ENCODE data around the gene TRIM47.
A peak's percentile ranks its signal among the peaks of the same experiment; 100 is the strongest.

TRIM47 gene

GRCh38 chr17:75925103-75925502 is 46.7 kb upstream of the TRIM47 start:
- Histone ChIP-seq H3K79me1 (replicated peaks; ENCODE audit: low read length, poor library complexity, severe bottlenecking) (no peaks in the 10 kb centered on the region), H3K23ac (ENCODE audit: low read length in 2 of 2) (no peak overlapping the region), H2AK5ac (ENCODE audit: low read length, severe bottlenecking) (no peak overlapping the region), H3K4me2 (ENCODE audit: low read length, poor library complexity, severe bottlenecking) (no peak overlapping the region), H2BK120ac (ENCODE audit: low read depth, low read length) (no peak overlapping the region), H3K14ac (ENCODE audit: low read length in 2 of 2) (no peak overlapping the region), H4K91ac (ENCODE audit: low read length) (no peak overlapping the region), H3K9me3 (ENCODE audit: control insufficient read depth, low read length) (no peaks in the 10 kb centered on the region), H2BK5ac (ENCODE audit: low read depth, low read length, poor library complexity, severe bottlenecking) (no peak overlapping the region), H2BK12ac (ENCODE audit: low read length in 2 of 2) (no peak overlapping the region), H3K4me1 (ENCODE audit: control insufficient read depth, insufficient read depth, low read depth, low read length) (peaks cover under 1% of the 10 kb centered on the region), H3K18ac (ENCODE audit: low read depth in 1 of 2, low read length in 2 of 2) (no peak overlapping the region), H3K36me3 (ENCODE audit: control insufficient read depth in 1 of 2, insufficient read depth in 2 of 2, low read depth in 1 of 2, low read length in 2 of 2) (peaks cover 25 to 45% of the 10 kb centered on the region in 2 experiments), H3K4ac (ENCODE audit: low read depth in 1 of 2, low read length in 2 of 2) (no peak overlapping the region), H2AFZ (ENCODE audit: low read depth, low read length) (no peak overlapping the region), H2BK15ac (ENCODE audit: low read depth, poor library complexity, severe bottlenecking) (no peak overlapping the region), H3K27ac (ENCODE audit: low read length, poor library complexity, severe bottlenecking) (no peak overlapping the region), H4K8ac (ENCODE audit: low read length) (no peak overlapping the region), H3K27me3 (ENCODE audit: control insufficient read depth in 1 of 2, insufficient read depth in 1 of 2, low read length in 2 of 2) (no peaks in the 10 kb centered on the region), H3K4me3 (ENCODE audit: insufficient read depth in 1 of 2, low read depth in 1 of 2, low read length in 2 of 2) (no peak overlapping the region), H3K9ac (ENCODE audit: low read length) (no peak overlapping the region)
- 96% methylated on average over 10 of the region's 11 CpGs for whole genome bisulfite sequencing
- no peak for DNase-seq

GRCh38 chr17:75922963-75923874 is 44.8 kb upstream of the TRIM47 start:
- Histone ChIP-seq H4K91ac (ENCODE audit: low read length) (no peak overlapping the region), H3K4me1 (ENCODE audit: control insufficient read depth, insufficient read depth, low read depth, low read length) (peaks cover 4% of the 10 kb centered on the region), H3K4me3 (ENCODE audit: insufficient read depth in 1 of 2, low read depth in 1 of 2, low read length in 2 of 2) (no peak overlapping the region), H3K18ac (ENCODE audit: low read depth in 1 of 2, low read length in 2 of 2) (no peak overlapping the region), H2AFZ (ENCODE audit: low read depth, low read length) (peak overlapping the region; percentile 39), H2BK12ac (ENCODE audit: low read length in 2 of 2) (no peak overlapping the region), H3K9me3 (ENCODE audit: control insufficient read depth, low read length) (no peaks in the 10 kb centered on the region), H3K14ac (ENCODE audit: low read length in 2 of 2) (no peak overlapping the region), H3K79me1 (replicated peaks; ENCODE audit: low read length, poor library complexity, severe bottlenecking) (no peaks in the 10 kb centered on the region), H2BK15ac (ENCODE audit: low read depth, poor library complexity, severe bottlenecking) (no peak overlapping the region), H3K27me3 (ENCODE audit: control insufficient read depth in 1 of 2, insufficient read depth in 1 of 2, low read length in 2 of 2) (no peaks in the 10 kb centered on the region), H2BK5ac (ENCODE audit: low read depth, low read length, poor library complexity, severe bottlenecking) (no peak overlapping the region), H3K27ac (ENCODE audit: low read length, poor library complexity, severe bottlenecking) (no peak overlapping the region), H3K4ac (ENCODE audit: low read depth in 1 of 2, low read length in 2 of 2) (no peak overlapping the region), H2BK120ac (ENCODE audit: low read depth, low read length) (no peak overlapping the region), H3K9ac (ENCODE audit: low read length) (no peak overlapping the region), H3K23ac (ENCODE audit: low read length in 2 of 2) (no peak overlapping the region), H4K8ac (ENCODE audit: low read length) (no peak overlapping the region), H3K4me2 (ENCODE audit: low read length, poor library complexity, severe bottlenecking) (no peak overlapping the region), H2AK5ac (ENCODE audit: low read length, severe bottlenecking) (no peak overlapping the region), H3K36me3 (ENCODE audit: control insufficient read depth in 1 of 2, insufficient read depth in 2 of 2, low read depth in 1 of 2, low read length in 2 of 2) (peaks cover 34 to 55% of the 10 kb centered on the region in 2 experiments)
- WGBS, result 97% methylated on average over 19 of the region's 19 CpGs
- no peak for DNase-seq

GRCh38 chr17:75922173-75922961 is 44.0 kb upstream of the TRIM47 start:
- H2AFZ ChIP-seq (ENCODE audit: low read depth, low read length), result no peak overlapping the region
- no peaks in the 10 kb centered on the region for H3K9me3 ChIP-seq (ENCODE audit: control insufficient read depth, low read length)
- H3K14ac ChIP-seq (ENCODE audit: low read length in 2 of 2), result no peak overlapping the region
- no peak overlapping the region for H3K27ac ChIP-seq (ENCODE audit: low read length, poor library complexity, severe bottlenecking)
- no peak overlapping the region for H3K9ac ChIP-seq (ENCODE audit: low read length)
- no peak overlapping the region for H2AK5ac ChIP-seq (ENCODE audit: low read length, severe bottlenecking)
- H4K91ac ChIP-seq (ENCODE audit: low read length), result no peak overlapping the region
- H3K4ac ChIP-seq (ENCODE audit: low read depth in 1 of 2, low read length in 2 of 2), result no peak overlapping the region
- H2BK5ac ChIP-seq (ENCODE audit: low read depth, low read length, poor library complexity, severe bottlenecking), result no peak overlapping the region
- no peak overlapping the region for H3K18ac ChIP-seq (ENCODE audit: low read depth in 1 of 2, low read length in 2 of 2)
- no peak overlapping the region for H3K4me2 ChIP-seq (ENCODE audit: low read length, poor library complexity, severe bottlenecking)
- H3K27me3 ChIP-seq (ENCODE audit: control insufficient read depth in 1 of 2, insufficient read depth in 1 of 2, low read length in 2 of 2), result no peaks in the 10 kb centered on the region
- no peak overlapping the region for H4K8ac ChIP-seq (ENCODE audit: low read length)
- H3K79me1 ChIP-seq (replicated peaks; ENCODE audit: low read length, poor library complexity, severe bottlenecking), result no peaks in the 10 kb centered on the region
- 89% methylated on average over 18 of the region's 18 CpGs for WGBS
- no peak overlapping the region for H2BK120ac ChIP-seq (ENCODE audit: low read depth, low read length)
- DNase-seq, result no peak
- peaks cover 42 to 52% of the 10 kb centered on the region in 2 experiments for H3K36me3 ChIP-seq (ENCODE audit: control insufficient read depth in 1 of 2, insufficient read depth in 2 of 2, low read depth in 1 of 2, low read length in 2 of 2)
- H3K23ac ChIP-seq (ENCODE audit: low read length in 2 of 2), result no peak overlapping the region
- H3K4me1 ChIP-seq (ENCODE audit: control insufficient read depth, insufficient read depth, low read depth, low read length), result peaks cover 4% of the 10 kb centered on the region
- H3K4me3 ChIP-seq (ENCODE audit: insufficient read depth in 1 of 2, low read depth in 1 of 2, low read length in 2 of 2), result no peak overlapping the region
- H2BK12ac ChIP-seq (ENCODE audit: low read length in 2 of 2), result no peak overlapping the region
- H2BK15ac ChIP-seq (ENCODE audit: low read depth, poor library complexity, severe bottlenecking), result no peak overlapping the region

GRCh38 chr17:75921596-75921995 is 43.2 kb upstream of the TRIM47 start:
- H3K4ac ChIP-seq (ENCODE audit: low read depth in 1 of 2, low read length in 2 of 2), result no peak overlapping the region
- no peak overlapping the region for H2AK5ac ChIP-seq (ENCODE audit: low read length, severe bottlenecking)
- H2BK120ac ChIP-seq (ENCODE audit: low read depth, low read length), result no peak overlapping the region
- no peak for DNase-seq
- no peaks in the 10 kb centered on the region for H3K27me3 ChIP-seq (ENCODE audit: control insufficient read depth in 1 of 2, insufficient read depth in 1 of 2, low read length in 2 of 2)
- 91% methylated on average over 15 of the region's 15 CpGs for WGBS
- peaks cover 4% of the 10 kb centered on the region for H3K4me1 ChIP-seq (ENCODE audit: control insufficient read depth, insufficient read depth, low read depth, low read length)
- H2BK5ac ChIP-seq (ENCODE audit: low read depth, low read length, poor library complexity, severe bottlenecking), result no peak overlapping the region
- H2AFZ ChIP-seq (ENCODE audit: low read depth, low read length), result no peak overlapping the region
- peak overlapping the region in 1 of 2 experiments; percentile 41 for H3K14ac ChIP-seq (ENCODE audit: low read length in 2 of 2)
- peaks cover 44% of the 10 kb centered on the region in 2 experiments for H3K36me3 ChIP-seq (ENCODE audit: control insufficient read depth in 1 of 2, insufficient read depth in 2 of 2, low read depth in 1 of 2, low read length in 2 of 2)
- no peaks in the 10 kb centered on the region for H3K9me3 ChIP-seq (ENCODE audit: control insufficient read depth, low read length)
- no peak overlapping the region for H3K4me3 ChIP-seq (ENCODE audit: insufficient read depth in 1 of 2, low read depth in 1 of 2, low read length in 2 of 2)
- no peak overlapping the region for H3K27ac ChIP-seq (ENCODE audit: low read length, poor library complexity, severe bottlenecking)
- H3K4me2 ChIP-seq (ENCODE audit: low read length, poor library complexity, severe bottlenecking), result no peak overlapping the region
- H3K23ac ChIP-seq (ENCODE audit: low read length in 2 of 2), result no peak overlapping the region
- H2BK12ac ChIP-seq (ENCODE audit: low read length in 2 of 2), result no peak overlapping the region
- H4K8ac ChIP-seq (ENCODE audit: low read length), result no peak overlapping the region
- no peaks in the 10 kb centered on the region for H3K79me1 ChIP-seq (replicated peaks; ENCODE audit: low read length, poor library complexity, severe bottlenecking)
- no peak overlapping the region for H3K18ac ChIP-seq (ENCODE audit: low read depth in 1 of 2, low read length in 2 of 2)
- no peak overlapping the region for H3K9ac ChIP-seq (ENCODE audit: low read length)
- no peak overlapping the region for H2BK15ac ChIP-seq (ENCODE audit: low read depth, poor library complexity, severe bottlenecking)
- no peak overlapping the region for H4K91ac ChIP-seq (ENCODE audit: low read length)

Data from mesenchymal stem cell (in vitro differentiated cells and primary cell).